GM12872 (cell line): Measurements from ENCODE around the gene CHRM5.

Source experiments
- TF ChIP-seq, protein P1 (sequence below): IDR thresholded peaks from 3 replicates; pipeline ENCODE4 v1.5.1; 2011; ENCODE audit warnings: low read depth, mild to moderate bottlenecking, low read length, moderate library complexity; ENCODE audit not compliant: insufficient read depth

Gene CHRM5

DNA sequence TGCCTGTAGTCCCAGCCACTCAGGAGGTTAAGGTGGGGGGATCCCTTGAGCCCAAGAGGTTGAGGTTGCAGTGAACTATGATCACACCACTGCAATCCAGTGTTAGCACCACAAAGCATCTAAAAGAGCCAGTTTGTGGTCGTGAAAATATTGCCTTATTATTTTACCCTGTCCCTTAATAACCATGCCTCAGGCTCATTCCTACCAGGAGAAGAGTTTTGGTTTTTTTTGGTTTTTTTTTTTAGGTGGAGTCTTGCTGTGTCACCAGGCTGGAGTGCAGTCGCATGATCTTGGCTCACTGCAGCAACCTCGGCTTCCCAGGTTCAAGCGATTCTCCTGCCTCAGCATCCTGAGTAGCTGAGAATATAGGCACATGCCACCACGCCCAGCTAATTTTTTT is 88.6 kb downstream of the CHRM5 start:
- TF ChIP-seq, protein P1, sequence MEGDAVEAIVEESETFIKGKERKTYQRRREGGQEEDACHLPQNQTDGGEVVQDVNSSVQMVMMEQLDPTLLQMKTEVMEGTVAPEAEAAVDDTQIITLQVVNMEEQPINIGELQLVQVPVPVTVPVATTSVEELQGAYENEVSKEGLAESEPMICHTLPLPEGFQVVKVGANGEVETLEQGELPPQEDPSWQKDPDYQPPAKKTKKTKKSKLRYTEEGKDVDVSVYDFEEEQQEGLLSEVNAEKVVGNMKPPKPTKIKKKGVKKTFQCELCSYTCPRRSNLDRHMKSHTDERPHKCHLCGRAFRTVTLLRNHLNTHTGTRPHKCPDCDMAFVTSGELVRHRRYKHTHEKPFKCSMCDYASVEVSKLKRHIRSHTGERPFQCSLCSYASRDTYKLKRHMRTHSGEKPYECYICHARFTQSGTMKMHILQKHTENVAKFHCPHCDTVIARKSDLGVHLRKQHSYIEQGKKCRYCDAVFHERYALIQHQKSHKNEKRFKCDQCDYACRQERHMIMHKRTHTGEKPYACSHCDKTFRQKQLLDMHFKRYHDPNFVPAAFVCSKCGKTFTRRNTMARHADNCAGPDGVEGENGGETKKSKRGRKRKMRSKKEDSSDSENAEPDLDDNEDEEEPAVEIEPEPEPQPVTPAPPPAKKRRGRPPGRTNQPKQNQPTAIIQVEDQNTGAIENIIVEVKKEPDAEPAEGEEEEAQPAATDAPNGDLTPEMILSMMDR = no peak

DNA sequence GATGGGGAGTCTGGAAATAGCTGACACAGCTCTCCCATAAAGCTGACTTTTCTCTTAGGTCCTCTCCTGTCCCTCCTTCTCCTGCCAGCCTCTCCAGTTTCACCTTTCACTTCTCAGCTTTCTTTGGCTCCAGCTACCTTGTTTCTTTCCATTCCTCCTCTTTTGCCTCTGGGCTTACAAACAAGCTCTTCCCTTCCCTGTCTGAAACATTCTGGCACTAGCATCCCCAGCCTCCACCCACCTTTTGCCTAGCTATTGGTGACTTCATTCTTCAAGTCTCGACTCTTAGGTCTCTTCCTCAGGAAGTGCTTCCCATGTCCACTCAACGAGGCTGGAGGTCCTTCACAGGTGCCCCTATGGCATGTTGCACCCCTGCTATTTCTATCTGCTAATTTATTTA is 91.2 kb downstream of the CHRM5 start:
- TF ChIP-seq, protein P1 = no peak

DNA sequence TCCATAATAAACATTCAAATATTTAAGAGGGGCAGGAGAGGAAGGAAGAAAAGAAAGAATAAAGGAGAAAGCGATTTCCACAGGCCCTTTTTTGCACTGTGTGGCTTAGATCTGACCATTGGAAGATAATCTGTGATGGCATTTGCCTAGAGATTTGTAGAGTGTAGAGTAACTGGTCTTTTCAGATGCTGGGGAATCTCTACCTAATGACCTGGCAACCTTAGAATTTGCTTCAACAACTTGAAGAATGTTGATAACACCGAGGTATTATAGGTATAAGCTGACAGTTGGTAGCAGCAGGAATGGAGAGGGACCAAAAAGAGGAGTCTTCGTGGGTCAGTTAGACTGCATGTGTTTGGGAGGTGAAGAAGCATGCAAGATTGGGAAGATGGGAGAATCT is 91.6 kb downstream of the CHRM5 start:
- TF ChIP-seq, protein P1 = no peak

DNA sequence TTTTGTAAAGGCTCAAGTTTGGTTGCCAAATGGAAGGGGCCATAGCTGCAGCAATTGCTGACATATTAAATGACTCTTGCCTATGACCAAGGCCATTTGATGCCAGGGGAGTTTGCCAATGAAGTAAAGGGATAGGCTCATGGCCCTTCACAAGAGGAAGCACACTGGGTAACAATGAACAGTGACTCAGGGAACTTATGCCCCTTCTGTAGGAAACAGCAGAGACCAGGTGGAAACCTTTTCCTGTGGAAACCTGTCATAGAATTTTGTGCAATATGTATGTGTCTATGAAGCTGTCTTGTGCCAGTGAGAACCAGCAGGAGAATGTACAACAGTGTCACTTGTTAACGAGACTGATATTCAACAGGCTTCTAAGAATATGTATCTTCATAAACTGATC is 96.1 kb downstream of the CHRM5 start:
- TF ChIP-seq, protein P1 = no peak

DNA sequence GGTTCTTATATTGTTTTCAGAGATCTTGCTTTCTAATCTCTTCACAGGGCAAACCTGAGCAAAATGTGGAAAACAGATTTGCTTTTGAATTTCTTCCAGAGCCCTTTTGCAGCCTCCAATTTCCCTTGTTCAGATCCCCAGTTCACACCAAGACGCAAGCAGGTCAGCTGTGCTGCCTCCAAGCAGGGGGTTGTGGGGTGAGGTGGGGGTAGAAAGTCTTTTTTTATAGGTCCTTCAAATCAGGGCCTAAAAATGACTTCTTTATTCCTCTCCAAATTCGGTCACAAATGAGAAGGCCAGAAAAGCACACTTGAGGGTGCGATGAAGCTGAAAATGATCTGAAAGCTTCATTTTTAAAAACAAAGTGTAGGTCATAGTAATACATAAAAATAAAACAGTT is 97.0 kb downstream of the CHRM5 start:
- TF ChIP-seq, protein P1 = no peak

DNA sequence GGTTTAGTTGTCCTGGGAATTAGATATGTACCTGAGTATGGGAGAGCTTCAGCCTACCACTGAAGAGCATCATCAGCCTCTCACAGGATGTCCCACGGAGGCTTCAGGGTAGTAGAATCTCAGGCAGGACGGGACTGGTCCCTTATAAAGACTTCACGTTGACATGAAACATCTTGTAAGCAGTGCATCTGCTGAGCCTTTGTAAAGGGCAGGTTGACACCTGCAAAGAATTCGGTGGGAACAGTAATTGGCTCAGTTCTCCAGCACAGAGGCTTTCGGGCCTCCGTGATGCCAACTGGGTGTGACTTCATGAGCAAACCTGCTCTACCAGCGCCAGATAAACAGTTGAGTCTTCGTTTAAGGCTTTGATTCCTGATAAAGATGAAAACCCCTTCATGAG is 97.6 kb downstream of the CHRM5 start:
- TF ChIP-seq, protein P1 = no peak

DNA sequence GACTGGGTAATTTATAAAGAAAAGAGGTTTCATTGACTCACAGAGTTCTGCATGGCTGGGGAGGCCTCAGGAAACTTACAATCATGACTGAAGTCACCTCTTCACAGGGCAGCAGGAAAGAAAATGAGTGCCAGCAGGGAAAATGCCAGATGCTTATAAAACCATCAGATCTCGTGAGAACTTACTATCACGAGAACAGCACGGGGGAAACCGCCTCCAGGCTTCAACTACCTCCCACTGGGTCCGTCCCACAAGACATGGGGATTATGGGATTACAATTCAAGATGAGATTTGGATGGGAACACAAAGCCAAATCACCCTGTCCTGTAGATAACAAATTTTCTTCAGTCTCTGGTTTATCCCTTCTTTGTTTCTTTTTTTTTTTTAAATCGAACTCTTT is 101.7 kb downstream of the CHRM5 start:
- TF ChIP-seq, protein P1 = no peak

DNA sequence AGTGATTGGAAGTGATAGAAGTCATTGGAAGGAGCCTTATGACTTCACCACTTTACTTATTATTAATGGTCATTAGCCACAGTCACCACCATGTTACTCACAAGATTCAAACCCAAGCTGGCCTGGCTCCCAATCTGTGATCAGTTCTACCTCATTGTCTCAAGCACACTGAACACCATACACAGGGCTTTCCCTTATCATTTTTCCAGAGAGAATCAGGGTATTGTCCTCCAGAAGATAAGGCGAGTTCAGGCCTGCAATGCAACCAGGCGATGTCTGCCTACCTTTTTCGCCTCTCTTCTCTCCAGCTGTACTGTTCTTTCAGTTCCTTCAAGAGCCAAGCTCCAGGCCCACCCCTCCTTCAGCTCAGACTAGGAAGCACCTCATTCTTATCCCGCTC is 108.5 kb downstream of the CHRM5 start:
- TF ChIP-seq, protein P1 = no peak
